Neural cell (in vitro differentiated cells): Measurements from ENCODE around the gene AGFG1. TPM values are rescaled to one million over a fixed set of nuclear protein-coding genes. Genes with fewer than 3 reads are reported as not detected.

Experiments used
- H2AFZ ChIP-seq: fragments of 200-600, 300-800 bp; sonication (generic), shearing (Covaris generic); 2 replicates; pipeline ENCODE4 v1.6.0; 2014; ENCODE audit warnings: low read depth, mild to moderate bottlenecking, antibody characterized with exemption, low read length, moderate library complexity
- H3F3A ChIP-seq: fragments of 200-600 bp; shearing (Covaris generic); 2 replicates; pipeline ENCODE4 v1.6.1; 2016; ENCODE audit warnings: mild to moderate bottlenecking, moderate library complexity, mixed read lengths, antibody characterized with exemption, low read length; ENCODE audit not compliant: insufficient read depth, poor library complexity, severe bottlenecking
- H3K27ac ChIP-seq: fragments of 200-600, 300-800 bp; sonication (generic), shearing (Covaris generic); 2 replicates; pipeline ENCODE4 v1.5.1; 2014; ENCODE audit warnings: mild to moderate bottlenecking, low read length, moderate library complexity
- H3K27me3 ChIP-seq: fragments of 300-800, 200-600 bp; sonication (generic), shearing (Covaris generic); 2 replicates; pipeline ENCODE4 v1.6.0; 2014; ENCODE audit warnings: mild to moderate bottlenecking, low read depth, low read length, moderate library complexity; ENCODE audit not compliant: insufficient read depth
- H3K36me3 ChIP-seq: fragments of 300-800, 200-600 bp; sonication (generic), shearing (Covaris generic); 2 replicates; pipeline ENCODE4 v1.5.1; 2014; ENCODE audit warnings: mild to moderate bottlenecking, antibody characterized with exemption, low read length, moderate library complexity; ENCODE audit not compliant: insufficient read depth
- H3K4me2 ChIP-seq: fragments of 300-800, 200-600 bp; sonication (generic), shearing (Covaris generic); 2 replicates; pipeline ENCODE4 v1.6.0; 2014; ENCODE audit warnings: mild to moderate bottlenecking, low read length
- H3K4me3 ChIP-seq: fragments of 300-800, 200-600 bp; sonication (generic), shearing (Covaris generic); 2 replicates; pipeline ENCODE4 v1.5.1; 2014; ENCODE audit warnings: mild to moderate bottlenecking, low read length, moderate library complexity
- H3K79me2 ChIP-seq: fragments of 200-600 bp; shearing (Covaris generic); replicated peaks from 2 replicates; pipeline ENCODE4 v1.6.0; 2014; ENCODE audit warnings: mild to moderate bottlenecking, low read length, moderate library complexity; ENCODE audit not compliant: insufficient read depth
- H3K9ac ChIP-seq: fragments of 300-800, 200-600 bp; sonication (generic), shearing (Covaris generic); 2 replicates; pipeline ENCODE4 v1.6.1; 2016; ENCODE audit warnings: mild to moderate bottlenecking, low read length, mixed read lengths
- H3K9me2 ChIP-seq: fragments of 200-600 bp; shearing (Covaris generic); 2 replicates; pipeline ENCODE4 v1.6.1; 2016; ENCODE audit warnings: mild to moderate bottlenecking, low read length, mixed read lengths; ENCODE audit not compliant: insufficient read depth
- H3K9me3 ChIP-seq: fragments of 200-600, 300-800 bp; sonication (generic), shearing (Covaris generic); 2 replicates; pipeline ENCODE4 v1.6.1; 2016; ENCODE audit warnings: mild to moderate bottlenecking, mixed run types, low read length, moderate library complexity, mixed read lengths
- H4K20me1 ChIP-seq: fragments of 200-600 bp; shearing (Covaris generic); 2 replicates; pipeline ENCODE4 v1.6.1; 2016; ENCODE audit warnings: mild to moderate bottlenecking, mixed run types; ENCODE audit not compliant: insufficient read depth
- EP300 ChIP-seq: fragments of 450-650 bp; conservative IDR thresholded peaks from 2 replicates; pipeline ENCODE4 v1.6.1; 2014; ENCODE audit warnings: antibody characterized with exemption, mild to moderate bottlenecking, moderate library complexity; ENCODE audit not compliant: poor library complexity, severe bottlenecking
- EZH2 ChIP-seq: fragments of 200-600, 300-800 bp; shearing (Covaris generic), sonication (generic); IDR thresholded peaks from 2 replicates; pipeline ENCODE4 v1.6.1; 2014; ENCODE audit warnings: antibody characterized with exemption, low read length, borderline replicate concordance, mild to moderate bottlenecking; ENCODE audit not compliant: insufficient read depth, poor library complexity, severe bottlenecking
- MXI1 ChIP-seq: fragments of 450-650 bp; conservative IDR thresholded peaks from 2 replicates; pipeline ENCODE4 v1.6.1; 2014; ENCODE audit warnings: antibody characterized with exemption, mild to moderate bottlenecking; ENCODE audit not compliant: poor library complexity, severe bottlenecking
- POLR2AphosphoS5 ChIP-seq: IDR thresholded peaks from 2 replicates; pipeline ENCODE4 v1.6.1; 2012
- RAD21 ChIP-seq: fragments of 450-650 bp; conservative IDR thresholded peaks from 2 replicates; pipeline ENCODE4 v1.6.1; 2014; ENCODE audit warnings: antibody characterized with exemption, mild to moderate bottlenecking, moderate library complexity
- SMC3 ChIP-seq: fragments of 450-650 bp; conservative IDR thresholded peaks from 2 replicates; pipeline ENCODE4 v1.6.1; 2014; ENCODE audit warnings: antibody characterized with exemption, mild to moderate bottlenecking, moderate library complexity; ENCODE audit not compliant: poor library complexity
- TAF1 ChIP-seq: IDR thresholded peaks from 2 replicates; pipeline ENCODE4 v1.6.1; 2012; ENCODE audit warnings: low read depth
- polyA plus RNA-seq: library from polyadenylated mRNA; depleted of rRNA; stranded (reverse); fragments of >200 nt; gene quantifications from 2 replicates; pipeline ENCODE4 v1.2.3, GENCODE V29; 2014
- TF ChIP-seq, protein P1 (sequence below): IDR thresholded peaks from 2 replicates; pipeline ENCODE4 v1.6.1; 2012; ENCODE audit warnings: borderline replicate concordance
- TF ChIP-seq, protein P2 (sequence below): fragments of 450-650 bp; IDR thresholded peaks from 2 replicates; pipeline ENCODE4 v1.5.1; 2014; ENCODE audit warnings: antibody characterized with exemption, mild to moderate bottlenecking, moderate library complexity; ENCODE audit not compliant: poor library complexity, severe bottlenecking

Gene AGFG1
- polyA plus RNA-seq, 1 donor from 2014 or later: 106 TPM

DNA sequence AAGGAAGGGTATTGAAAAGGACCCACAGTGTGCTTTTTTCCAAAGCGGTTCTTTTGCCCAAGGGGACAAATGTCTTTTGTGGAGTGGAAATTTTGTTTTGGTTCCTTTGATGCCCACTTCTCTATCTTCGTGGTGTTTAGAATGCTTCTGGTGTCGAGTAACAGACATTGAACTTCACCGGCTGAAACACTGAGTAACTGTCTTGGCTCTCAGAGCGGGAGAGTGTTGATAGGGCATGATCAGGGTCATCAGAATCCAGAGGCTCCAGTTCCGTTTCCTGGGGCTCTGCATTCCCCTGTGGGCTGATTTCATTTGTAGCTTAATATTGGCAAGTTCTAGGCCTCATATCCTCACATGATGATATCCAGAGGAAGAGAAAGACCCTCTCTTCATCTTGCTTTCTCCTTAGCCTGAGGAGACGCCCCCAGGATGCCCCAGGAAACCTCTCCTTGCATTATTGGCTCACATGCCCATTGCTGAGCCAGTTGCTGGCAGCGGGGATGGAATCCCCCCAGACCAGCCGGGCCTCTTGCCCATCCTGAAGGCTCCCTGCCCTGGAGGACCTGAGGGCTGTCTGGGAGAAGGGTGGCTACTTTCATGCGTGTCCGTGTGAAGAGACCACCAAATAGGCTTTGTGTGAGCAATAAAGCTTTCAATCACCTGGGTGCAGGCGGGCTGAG lies 27.9 kb upstream of the AGFG1 start:
- Histone ChIP-seq H3F3A (no peaks in the 10 kb centered on the region), H3K9me3 (no peaks in the 10 kb centered on the region), H3K4me3 (no peak overlapping the region), H3K27ac (no peak overlapping the region), H3K79me2 (no peaks in the 10 kb centered on the region), H4K20me1 (no peaks in the 10 kb centered on the region), H3K36me3 (no peaks in the 10 kb centered on the region), H3K27me3 (no peaks in the 10 kb centered on the region), H3K9me2 (no peaks in the 10 kb centered on the region), H3K4me2 (no peak overlapping the region), H3K9ac (no peak overlapping the region), H2AFZ (no peak overlapping the region)
- TF ChIP-seq EP300 (no peak), TAF1 (no peak), RAD21 (no peak), SMC3 (no peak), POLR2AphosphoS5 (no peak), MXI1 (no peak), EZH2 (no peak)
- TF ChIP-seq, protein P1, sequence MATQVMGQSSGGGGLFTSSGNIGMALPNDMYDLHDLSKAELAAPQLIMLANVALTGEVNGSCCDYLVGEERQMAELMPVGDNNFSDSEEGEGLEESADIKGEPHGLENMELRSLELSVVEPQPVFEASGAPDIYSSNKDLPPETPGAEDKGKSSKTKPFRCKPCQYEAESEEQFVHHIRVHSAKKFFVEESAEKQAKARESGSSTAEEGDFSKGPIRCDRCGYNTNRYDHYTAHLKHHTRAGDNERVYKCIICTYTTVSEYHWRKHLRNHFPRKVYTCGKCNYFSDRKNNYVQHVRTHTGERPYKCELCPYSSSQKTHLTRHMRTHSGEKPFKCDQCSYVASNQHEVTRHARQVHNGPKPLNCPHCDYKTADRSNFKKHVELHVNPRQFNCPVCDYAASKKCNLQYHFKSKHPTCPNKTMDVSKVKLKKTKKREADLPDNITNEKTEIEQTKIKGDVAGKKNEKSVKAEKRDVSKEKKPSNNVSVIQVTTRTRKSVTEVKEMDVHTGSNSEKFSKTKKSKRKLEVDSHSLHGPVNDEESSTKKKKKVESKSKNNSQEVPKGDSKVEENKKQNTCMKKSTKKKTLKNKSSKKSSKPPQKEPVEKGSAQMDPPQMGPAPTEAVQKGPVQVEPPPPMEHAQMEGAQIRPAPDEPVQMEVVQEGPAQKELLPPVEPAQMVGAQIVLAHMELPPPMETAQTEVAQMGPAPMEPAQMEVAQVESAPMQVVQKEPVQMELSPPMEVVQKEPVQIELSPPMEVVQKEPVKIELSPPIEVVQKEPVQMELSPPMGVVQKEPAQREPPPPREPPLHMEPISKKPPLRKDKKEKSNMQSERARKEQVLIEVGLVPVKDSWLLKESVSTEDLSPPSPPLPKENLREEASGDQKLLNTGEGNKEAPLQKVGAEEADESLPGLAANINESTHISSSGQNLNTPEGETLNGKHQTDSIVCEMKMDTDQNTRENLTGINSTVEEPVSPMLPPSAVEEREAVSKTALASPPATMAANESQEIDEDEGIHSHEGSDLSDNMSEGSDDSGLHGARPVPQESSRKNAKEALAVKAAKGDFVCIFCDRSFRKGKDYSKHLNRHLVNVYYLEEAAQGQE: no peak
- TF ChIP-seq, protein P2, sequence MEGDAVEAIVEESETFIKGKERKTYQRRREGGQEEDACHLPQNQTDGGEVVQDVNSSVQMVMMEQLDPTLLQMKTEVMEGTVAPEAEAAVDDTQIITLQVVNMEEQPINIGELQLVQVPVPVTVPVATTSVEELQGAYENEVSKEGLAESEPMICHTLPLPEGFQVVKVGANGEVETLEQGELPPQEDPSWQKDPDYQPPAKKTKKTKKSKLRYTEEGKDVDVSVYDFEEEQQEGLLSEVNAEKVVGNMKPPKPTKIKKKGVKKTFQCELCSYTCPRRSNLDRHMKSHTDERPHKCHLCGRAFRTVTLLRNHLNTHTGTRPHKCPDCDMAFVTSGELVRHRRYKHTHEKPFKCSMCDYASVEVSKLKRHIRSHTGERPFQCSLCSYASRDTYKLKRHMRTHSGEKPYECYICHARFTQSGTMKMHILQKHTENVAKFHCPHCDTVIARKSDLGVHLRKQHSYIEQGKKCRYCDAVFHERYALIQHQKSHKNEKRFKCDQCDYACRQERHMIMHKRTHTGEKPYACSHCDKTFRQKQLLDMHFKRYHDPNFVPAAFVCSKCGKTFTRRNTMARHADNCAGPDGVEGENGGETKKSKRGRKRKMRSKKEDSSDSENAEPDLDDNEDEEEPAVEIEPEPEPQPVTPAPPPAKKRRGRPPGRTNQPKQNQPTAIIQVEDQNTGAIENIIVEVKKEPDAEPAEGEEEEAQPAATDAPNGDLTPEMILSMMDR: no peak

DNA sequence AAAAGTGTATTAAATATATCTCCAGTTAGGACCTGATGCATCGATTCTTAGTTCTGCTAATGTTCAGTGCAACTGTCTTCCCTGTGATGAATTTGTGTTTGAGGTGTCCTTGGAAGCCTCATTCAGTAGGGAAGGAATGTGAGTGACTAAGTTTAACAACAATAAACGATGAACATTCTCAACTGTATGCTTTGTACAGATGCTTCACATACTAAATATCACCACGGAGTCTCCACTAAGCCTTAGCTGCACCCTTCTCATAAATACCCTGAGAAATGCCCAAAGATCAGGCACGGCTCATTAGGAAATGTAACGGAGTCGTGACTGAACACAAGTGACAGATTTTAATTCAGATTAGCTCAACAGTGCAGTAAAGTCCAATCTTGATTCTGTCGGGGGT lies 24.4 kb upstream of the AGFG1 start:
- Histone ChIP-seq H3F3A (no peaks in the 10 kb centered on the region), H3K36me3 (no peaks in the 10 kb centered on the region), H3K9me3 (no peaks in the 10 kb centered on the region), H3K79me2 (no peaks in the 10 kb centered on the region), H3K9ac (no peak overlapping the region), H3K27me3 (no peaks in the 10 kb centered on the region), H3K4me3 (no peak overlapping the region), H3K27ac (no peak overlapping the region), H2AFZ (no peak overlapping the region), H3K9me2 (no peaks in the 10 kb centered on the region), H3K4me2 (no peak overlapping the region), H4K20me1 (no peaks in the 10 kb centered on the region)
- TF ChIP-seq POLR2AphosphoS5 (no peak), MXI1 (no peak), EP300 (no peak), EZH2 (no peak), RAD21 (no peak)
- TF ChIP-seq, protein P2: no peak
- TF ChIP-seq, protein P1: no peak
